B cell (primary cell): ENCODE measurements around the gene TSPAN18.

ENCODE experiments used
- EZH2 ChIP-seq: IDR thresholded peaks from 2 replicates; pipeline ENCODE4 v1.6.1; 2012; ENCODE audit warnings: borderline replicate concordance, low read depth, mild to moderate bottlenecking, moderate library complexity, low read length; ENCODE audit not compliant: insufficient read depth, poor library complexity, severe bottlenecking
- TF ChIP-seq, protein P1 (sequence below): fragments of 200-600 bp; IDR thresholded peaks from one replicate; pipeline ENCODE4 v1.8.0; 2022; ENCODE audit warnings: antibody characterized with exemption, mild to moderate bottlenecking

DNA sequence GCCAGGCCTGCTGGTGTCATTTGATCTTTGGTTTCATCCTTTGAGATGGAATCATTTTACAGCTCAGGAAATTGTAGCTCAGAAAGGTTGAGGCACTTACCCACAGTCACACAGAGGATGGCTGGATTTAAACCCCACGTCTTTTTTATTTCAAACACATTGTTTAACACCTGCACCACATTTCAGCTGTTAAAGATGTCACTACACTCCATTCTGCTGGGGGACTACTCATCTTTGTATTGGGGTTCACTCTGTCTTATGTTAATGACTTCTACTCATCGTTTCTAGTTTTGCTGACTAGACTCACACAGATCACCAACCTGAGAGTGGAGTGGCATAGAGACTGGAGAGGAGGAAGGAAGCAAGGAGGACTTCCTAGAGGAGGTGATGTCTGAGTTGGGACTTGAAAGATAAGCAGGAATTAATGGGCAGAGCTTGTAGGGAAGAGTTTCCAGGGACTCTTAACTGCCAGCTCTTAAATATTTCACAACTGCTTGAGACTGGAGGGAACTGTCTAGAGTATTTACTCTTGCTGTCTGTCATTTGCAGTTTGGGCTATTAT is 143.9 kb downstream of the TSPAN18 start:
- TF ChIP-seq, protein P1, sequence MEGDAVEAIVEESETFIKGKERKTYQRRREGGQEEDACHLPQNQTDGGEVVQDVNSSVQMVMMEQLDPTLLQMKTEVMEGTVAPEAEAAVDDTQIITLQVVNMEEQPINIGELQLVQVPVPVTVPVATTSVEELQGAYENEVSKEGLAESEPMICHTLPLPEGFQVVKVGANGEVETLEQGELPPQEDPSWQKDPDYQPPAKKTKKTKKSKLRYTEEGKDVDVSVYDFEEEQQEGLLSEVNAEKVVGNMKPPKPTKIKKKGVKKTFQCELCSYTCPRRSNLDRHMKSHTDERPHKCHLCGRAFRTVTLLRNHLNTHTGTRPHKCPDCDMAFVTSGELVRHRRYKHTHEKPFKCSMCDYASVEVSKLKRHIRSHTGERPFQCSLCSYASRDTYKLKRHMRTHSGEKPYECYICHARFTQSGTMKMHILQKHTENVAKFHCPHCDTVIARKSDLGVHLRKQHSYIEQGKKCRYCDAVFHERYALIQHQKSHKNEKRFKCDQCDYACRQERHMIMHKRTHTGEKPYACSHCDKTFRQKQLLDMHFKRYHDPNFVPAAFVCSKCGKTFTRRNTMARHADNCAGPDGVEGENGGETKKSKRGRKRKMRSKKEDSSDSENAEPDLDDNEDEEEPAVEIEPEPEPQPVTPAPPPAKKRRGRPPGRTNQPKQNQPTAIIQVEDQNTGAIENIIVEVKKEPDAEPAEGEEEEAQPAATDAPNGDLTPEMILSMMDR: no peak
- no peak for TF ChIP-seq EZH2
